Measurements from ENCODE around the gene PLEKHA4.

GRCh38 chr19:48830088-48830487 lies 38.3 kb downstream of the PLEKHA4 start:
- TF ChIP-seq, protein P1, sequence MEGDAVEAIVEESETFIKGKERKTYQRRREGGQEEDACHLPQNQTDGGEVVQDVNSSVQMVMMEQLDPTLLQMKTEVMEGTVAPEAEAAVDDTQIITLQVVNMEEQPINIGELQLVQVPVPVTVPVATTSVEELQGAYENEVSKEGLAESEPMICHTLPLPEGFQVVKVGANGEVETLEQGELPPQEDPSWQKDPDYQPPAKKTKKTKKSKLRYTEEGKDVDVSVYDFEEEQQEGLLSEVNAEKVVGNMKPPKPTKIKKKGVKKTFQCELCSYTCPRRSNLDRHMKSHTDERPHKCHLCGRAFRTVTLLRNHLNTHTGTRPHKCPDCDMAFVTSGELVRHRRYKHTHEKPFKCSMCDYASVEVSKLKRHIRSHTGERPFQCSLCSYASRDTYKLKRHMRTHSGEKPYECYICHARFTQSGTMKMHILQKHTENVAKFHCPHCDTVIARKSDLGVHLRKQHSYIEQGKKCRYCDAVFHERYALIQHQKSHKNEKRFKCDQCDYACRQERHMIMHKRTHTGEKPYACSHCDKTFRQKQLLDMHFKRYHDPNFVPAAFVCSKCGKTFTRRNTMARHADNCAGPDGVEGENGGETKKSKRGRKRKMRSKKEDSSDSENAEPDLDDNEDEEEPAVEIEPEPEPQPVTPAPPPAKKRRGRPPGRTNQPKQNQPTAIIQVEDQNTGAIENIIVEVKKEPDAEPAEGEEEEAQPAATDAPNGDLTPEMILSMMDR (IDR thresholded peaks at IDR 0.05): no peak
- no peak for TF ChIP-seq EZH2 (IDR thresholded peaks at IDR 0.05)
